Ramos (cell line): Measurements from ENCODE around the gene EHD3.

ENCODE experiments used
- in situ Hi-C: fragments of 300-500 bp; cut with MboI; formaldehyde crosslinking; loops from one replicate; pipeline ENCODE4 v1.14.3; 2022; ENCODE audit warnings: low sequenced_read_pairs; ENCODE audit not compliant: unreplicated experiment

The EHD3 gene

GRCh38 chr2:31212659-31213600 lies 21.0 kb upstream of the EHD3 start:
- in situ Hi-C loops: no loop called here

GRCh38 chr2:31213601-31214443 lies 20.1 kb upstream of the EHD3 start:
- in situ Hi-C loops: no loop called here

DNA sequence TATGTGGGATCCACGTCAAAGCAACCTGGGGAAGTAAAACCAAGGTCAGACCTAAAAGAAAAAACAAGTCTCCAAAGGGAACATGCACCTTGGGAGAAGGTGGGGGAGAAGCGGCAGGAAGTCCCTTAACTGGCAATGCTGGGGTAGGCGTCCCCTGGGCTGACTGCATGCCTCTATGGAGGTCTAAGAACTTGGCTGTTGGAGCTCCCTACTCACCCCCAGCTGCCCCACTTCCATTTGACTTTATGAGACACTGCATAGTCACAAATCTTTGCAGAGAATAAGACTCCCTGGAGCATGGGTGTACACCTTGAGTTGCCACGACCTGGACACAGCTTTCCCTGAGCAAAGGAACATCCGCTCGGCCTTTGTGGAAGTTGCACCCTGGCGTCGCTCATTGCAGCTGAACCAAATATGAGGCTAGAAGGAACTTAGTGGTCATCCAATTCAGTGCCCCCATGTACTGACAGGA lies 19.5 kb upstream of the EHD3 start:
- in situ Hi-C loops: no loop called here

DNA sequence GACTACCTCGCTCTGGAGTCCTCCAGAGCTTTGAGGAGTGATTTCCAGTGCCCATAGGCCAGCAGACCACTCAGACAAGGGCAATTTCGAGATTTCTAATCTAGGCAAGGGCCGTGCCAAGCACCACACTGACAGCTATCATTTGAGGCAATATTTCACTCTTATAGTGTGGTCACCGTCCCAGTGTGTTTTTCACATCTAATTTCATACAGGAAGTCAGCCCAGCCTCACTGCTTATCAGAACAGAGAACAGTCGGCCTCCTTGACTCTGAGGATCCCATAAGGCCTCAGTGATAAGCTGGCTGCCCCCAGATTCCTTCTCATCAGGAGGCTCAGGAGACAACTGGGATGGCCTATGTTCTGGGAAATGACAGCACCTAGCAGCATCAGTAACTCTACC lies 17.2 kb upstream of the EHD3 start:
- in situ Hi-C loops: no loop called here

GRCh38 chr2:31217465-31218200 lies 16.3 kb upstream of the EHD3 start, which contains the start of gene CAPN14:
TSS of gene CAPN14 (minus strand) at chr2:31217515. CDS start at chr2:31205447, 12,068 bp downstream.
- in situ Hi-C loops: no loop called here

- in situ Hi-C loops: no loop called here
Measured at GRCh38 chr2:31219131-31219969, 14.6 kb upstream of the EHD3 start.

- in situ Hi-C loops: no loop called here
Measured at GRCh38 chr2:31221544-31221943, 12.4 kb upstream of the EHD3 start.

GRCh38 chr2:31222071-31222470 lies 11.9 kb upstream of the EHD3 start:
- in situ Hi-C loops: no loop called here

- in situ Hi-C loops: no loop called here
Measured at GRCh38 chr2:31223026-31223425, 10.9 kb upstream of the EHD3 start.

DNA sequence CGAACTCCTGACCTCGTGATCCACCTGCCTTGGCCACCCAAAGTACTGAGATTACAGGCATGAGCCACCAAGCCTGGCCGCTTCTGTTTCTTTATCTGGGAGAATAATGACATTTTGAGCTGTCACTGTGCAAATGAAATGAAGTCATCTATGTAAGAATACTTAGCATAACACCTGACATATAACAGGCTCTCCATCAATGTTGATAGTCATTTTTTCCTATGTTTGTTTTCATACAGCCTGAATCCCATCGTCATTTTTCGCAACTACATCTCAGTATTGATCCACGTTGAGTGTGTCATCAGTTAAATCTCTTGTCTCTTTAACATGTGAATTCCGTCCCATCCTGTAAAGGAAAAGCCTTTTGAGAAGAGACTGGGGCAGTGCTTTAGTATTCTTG lies 10.2 kb upstream of the EHD3 start:
- in situ Hi-C loops: no loop called here

GRCh38 chr2:31226266-31226665 lies 7.7 kb upstream of the EHD3 start:
- in situ Hi-C loops: no loop called here

GRCh38 chr2:31227110-31227509 lies 6.8 kb upstream of the EHD3 start:
- in situ Hi-C loops: no loop called here

GRCh38 chr2:31227711-31228125 lies 6.2 kb upstream of the EHD3 start:
- in situ Hi-C loops: no loop called here

GRCh38 chr2:31228717-31229116 lies 5.2 kb upstream of the EHD3 start:
- in situ Hi-C loops: no loop called here

DNA sequence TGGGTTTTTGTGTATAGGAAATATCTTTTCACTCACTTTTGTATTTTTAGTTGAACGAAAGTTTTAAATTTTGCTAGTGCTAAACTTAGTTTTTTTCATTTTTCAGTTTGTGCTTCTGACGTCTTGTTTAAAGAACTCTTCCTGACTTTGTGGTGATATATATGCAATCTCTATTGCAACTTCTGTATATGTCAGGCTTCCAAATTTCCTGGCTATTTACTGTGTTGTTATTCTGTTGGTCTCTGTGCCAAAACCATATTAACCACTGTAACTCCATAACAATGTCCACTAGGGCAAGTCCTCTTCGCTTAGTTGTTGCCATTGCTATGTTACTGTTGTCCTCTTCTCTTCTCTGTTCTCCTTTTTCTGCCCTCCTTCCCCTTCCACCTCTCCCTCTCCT lies 3.2 kb upstream of the EHD3 start:
- in situ Hi-C loops: no loop called here

- in situ Hi-C loops: no loop called here
Measured at GRCh38 chr2:31231571-31232302, 2.2 kb upstream of the EHD3 start.

- in situ Hi-C loops: no loop called here
Measured at GRCh38 chr2:31232586-31232985, 1.4 kb upstream of the EHD3 start.

DNA sequence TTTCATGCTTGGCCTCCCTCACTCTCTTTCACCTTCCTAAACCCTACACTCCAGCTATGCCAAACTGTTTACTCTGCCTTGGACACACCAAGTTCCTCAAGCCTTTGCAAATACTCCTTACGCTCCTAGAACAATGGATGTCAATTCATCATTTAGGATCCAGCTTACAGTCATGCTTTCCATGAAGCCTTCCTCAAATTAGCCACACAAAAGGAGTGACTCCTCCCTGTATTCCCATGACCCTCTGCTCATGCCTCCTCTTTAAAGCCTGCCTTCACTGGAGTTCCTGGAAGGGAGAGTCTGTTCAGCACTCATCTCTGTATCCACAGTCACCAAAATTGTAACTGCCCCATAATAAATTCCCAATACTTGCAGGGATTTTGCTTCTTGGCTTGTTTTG lies 721 bp upstream of the EHD3 start:
- in situ Hi-C loops: no loop called here
